ENCODE measurements around the gene KRTAP4-12.
"Not testable (repeated sequence)": the region's sequence is repeated elsewhere in the genome, so short reads cannot be mapped to it uniquely, and the experiment has no call there.

The KRTAP4-12 gene

GRCh38 chr17:41101586-41102259 is 22.3 kb downstream of the KRTAP4-12 start, which contains the start of gene KRTAP4-16:
TSS of gene KRTAP4-16 (minus strand) at chr17:41102209. CDS start at chr17:41102209, 0 bp downstream.
- ChIA-PET POLR2A (no interaction called here), CTCF (no interaction called here)
- no peak for TF ChIP-seq BHLHE40 (IDR thresholded peaks at IDR 0.05; ENCODE audit: borderline replicate concordance)
- no peak for TF ChIP-seq FOXK2 (IDR thresholded peaks at IDR 0.05)
- TF ChIP-seq ZNF384 (IDR thresholded peaks at IDR 0.05), result no peak
- TF ChIP-seq L3MBTL2 (conservative IDR thresholded peaks at IDR 0.05), result no peak
- TF ChIP-seq TARDBP (IDR thresholded peaks at IDR 0.05), result no peak
- TF ChIP-seq SUZ12 (IDR thresholded peaks at IDR 0.05), result no peak
- no peak for TF ChIP-seq HDGF (IDR thresholded peaks at IDR 0.05; ENCODE audit: borderline replicate concordance)
- TF ChIP-seq SP1 (IDR thresholded peaks at IDR 0.05), result no peak
- TF ChIP-seq, protein P1, sequence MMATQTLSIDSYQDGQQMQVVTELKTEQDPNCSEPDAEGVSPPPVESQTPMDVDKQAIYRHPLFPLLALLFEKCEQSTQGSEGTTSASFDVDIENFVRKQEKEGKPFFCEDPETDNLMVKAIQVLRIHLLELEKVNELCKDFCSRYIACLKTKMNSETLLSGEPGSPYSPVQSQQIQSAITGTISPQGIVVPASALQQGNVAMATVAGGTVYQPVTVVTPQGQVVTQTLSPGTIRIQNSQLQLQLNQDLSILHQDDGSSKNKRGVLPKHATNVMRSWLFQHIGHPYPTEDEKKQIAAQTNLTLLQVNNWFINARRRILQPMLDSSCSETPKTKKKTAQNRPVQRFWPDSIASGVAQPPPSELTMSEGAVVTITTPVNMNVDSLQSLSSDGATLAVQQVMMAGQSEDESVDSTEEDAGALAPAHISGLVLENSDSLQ (IDR thresholded peaks at IDR 0.05), result no peak
- no peak for TF ChIP-seq FOXA1 (IDR thresholded peaks at IDR 0.05)
- no peak for TF ChIP-seq NFRKB (IDR thresholded peaks at IDR 0.05)
- no peak for TF ChIP-seq CTBP1 (IDR thresholded peaks at IDR 0.05; ENCODE audit: borderline replicate concordance)
- TF ChIP-seq ELF4 (IDR thresholded peaks at IDR 0.05), result no peak
- no peak for TF ChIP-seq ARNT (IDR thresholded peaks at IDR 0.05)
- no peak for TF ChIP-seq FOXM1 (IDR thresholded peaks at IDR 0.05; ENCODE audit: borderline replicate concordance)
- no peak for TF ChIP-seq LEF1 (IDR thresholded peaks at IDR 0.05; ENCODE audit: borderline replicate concordance)
- DNase-seq (ENCODE audit: extremely low spot score), result no peak

DNA sequence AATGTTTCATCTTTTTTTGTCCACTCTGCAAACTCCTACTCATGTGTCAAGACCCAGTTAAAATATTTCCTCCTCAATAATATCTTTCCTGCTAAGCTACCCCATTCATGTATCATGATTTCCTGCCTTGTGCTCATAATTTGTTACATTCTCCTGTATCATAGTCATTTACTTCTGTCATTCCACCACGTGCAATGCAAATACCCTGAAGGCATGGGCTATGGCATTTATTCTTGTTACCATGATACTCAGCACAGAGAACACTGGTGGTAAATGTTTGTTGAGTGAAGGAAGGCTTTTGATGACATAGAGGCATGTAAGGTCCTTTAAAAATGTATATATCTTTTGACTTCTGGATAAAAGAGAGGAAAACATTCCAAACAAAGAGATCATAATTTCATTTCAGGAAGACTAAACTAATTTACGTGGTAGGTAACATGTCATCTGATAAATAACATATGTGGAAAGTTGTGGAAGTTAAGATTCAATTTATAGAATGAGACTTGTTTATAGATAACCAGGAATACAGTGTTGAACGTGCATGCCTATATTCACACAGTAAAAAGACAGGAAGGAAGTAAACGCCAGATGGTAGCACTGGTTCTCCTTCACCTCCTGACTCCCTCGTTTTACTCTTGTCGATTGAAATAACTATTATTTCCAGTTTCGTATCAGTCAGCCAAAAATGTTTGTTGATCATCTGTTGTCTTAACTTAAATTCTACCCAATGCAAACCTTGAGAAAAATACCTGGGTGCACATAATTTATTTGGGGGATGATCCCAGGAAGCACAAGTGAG is 24.1 kb downstream of the KRTAP4-12 start:
- DNase-seq (ENCODE audit: extremely low spot score); POLR2A ChIA-PET; CTCF ChIA-PET: not testable (repeated sequence)

DNA sequence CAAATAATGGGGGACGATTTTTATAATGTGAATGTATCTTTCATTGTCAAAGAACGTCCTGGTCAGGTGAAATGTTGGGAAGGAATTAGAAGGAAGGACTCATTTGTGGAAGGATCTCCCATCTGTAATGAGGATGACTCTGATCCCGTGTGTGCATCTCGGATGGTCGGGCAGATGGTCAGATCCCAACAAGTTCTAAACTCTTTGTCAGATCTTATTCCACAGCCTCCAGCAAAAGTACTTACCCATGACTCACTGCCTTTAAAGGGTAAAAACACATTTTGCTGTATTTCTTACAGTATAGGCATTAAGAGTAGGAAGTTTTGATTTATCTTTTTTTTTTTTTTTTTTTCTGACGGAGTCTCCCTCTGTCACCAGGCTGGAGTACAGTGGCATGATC is 25.5 kb downstream of the KRTAP4-12 start:
- ChIA-PET CTCF (no interaction called here), POLR2A (no interaction called here)
- no peak for DNase-seq (ENCODE audit: extremely low spot score)
- TF ChIP-seq FOXA1 (IDR thresholded peaks at IDR 0.05), result no peak
- no peak for TF ChIP-seq ZNF384 (IDR thresholded peaks at IDR 0.05)
- no peak for TF ChIP-seq CTBP1 (IDR thresholded peaks at IDR 0.05; ENCODE audit: borderline replicate concordance)
- no peak for TF ChIP-seq ELF4 (IDR thresholded peaks at IDR 0.05)
- no peak for TF ChIP-seq FOXM1 (IDR thresholded peaks at IDR 0.05; ENCODE audit: borderline replicate concordance)
- TF ChIP-seq BHLHE40 (IDR thresholded peaks at IDR 0.05; ENCODE audit: borderline replicate concordance), result no peak
- no peak for TF ChIP-seq SP1 (IDR thresholded peaks at IDR 0.05)
- no peak for TF ChIP-seq TARDBP (IDR thresholded peaks at IDR 0.05)
- no peak for TF ChIP-seq ARNT (IDR thresholded peaks at IDR 0.05)
- TF ChIP-seq LEF1 (IDR thresholded peaks at IDR 0.05; ENCODE audit: borderline replicate concordance), result no peak

DNA sequence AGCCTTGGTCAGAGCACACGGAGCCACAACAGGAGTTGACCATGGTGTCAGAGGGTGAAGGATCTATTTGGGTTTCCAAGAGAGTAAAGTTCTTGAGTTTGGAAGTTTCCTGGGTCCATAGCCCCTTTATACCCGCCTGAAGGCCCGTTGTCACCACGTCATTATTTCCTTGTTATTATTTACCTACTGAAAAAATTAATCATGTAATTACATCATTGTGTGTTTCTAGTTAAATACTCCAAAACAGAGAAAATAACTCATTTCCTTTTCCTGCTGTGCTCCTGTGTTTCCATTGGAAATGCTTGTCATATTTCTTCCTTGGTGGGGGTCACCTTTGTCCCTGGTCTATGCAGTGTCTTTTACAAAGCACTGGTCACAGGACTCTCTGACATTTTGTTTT is 25.9 kb downstream of the KRTAP4-12 start, which contains the start of gene KRTAP4-8:
KRTAP4-8 (minus strand) TSS at position 101 of the 400 bp plus-strand sequence; CDS start at position 43, 58 bp downstream.
- no peak for DNase-seq (ENCODE audit: extremely low spot score)
- TF ChIP-seq NFRKB (IDR thresholded peaks at IDR 0.05) (no peak), FOXK2 (IDR thresholded peaks at IDR 0.05) (no peak), ZNF384 (IDR thresholded peaks at IDR 0.05) (no peak), TARDBP (IDR thresholded peaks at IDR 0.05) (no peak), L3MBTL2 (conservative IDR thresholded peaks at IDR 0.05) (no peak), FOXM1 (IDR thresholded peaks at IDR 0.05; ENCODE audit: borderline replicate concordance) (no peak)
- CTCF ChIA-PET, result no interaction called here
- POLR2A ChIA-PET, result no interaction called here

- TF ChIP-seq SP1 (IDR thresholded peaks at IDR 0.05), result no peak
- ChIA-PET POLR2A (no interaction called here), CTCF (no interaction called here)
- DNase-seq (ENCODE audit: extremely low spot score), result no peak
Observed at GRCh38 chr17:41096055-41096454, 27.9 kb downstream of the KRTAP4-12 start.

- POLR2A ChIA-PET; DNase-seq (ENCODE audit: extremely low spot score); CTCF ChIA-PET: not testable (repeated sequence)
Observed at GRCh38 chr17:41088760-41089352, 35.1 kb downstream of the KRTAP4-12 start.

- DNase-seq (ENCODE audit: extremely low spot score); CTCF ChIA-PET; POLR2A ChIA-PET: not testable (repeated sequence)
Observed at GRCh38 chr17:41084100-41084856, 39.7 kb downstream of the KRTAP4-12 start, which contains the start of gene KRTAP4-7. TSS of gene KRTAP4-7 (plus strand) at chr17:41084150. CDS start at chr17:41084207, 57 bp downstream.

DNA sequence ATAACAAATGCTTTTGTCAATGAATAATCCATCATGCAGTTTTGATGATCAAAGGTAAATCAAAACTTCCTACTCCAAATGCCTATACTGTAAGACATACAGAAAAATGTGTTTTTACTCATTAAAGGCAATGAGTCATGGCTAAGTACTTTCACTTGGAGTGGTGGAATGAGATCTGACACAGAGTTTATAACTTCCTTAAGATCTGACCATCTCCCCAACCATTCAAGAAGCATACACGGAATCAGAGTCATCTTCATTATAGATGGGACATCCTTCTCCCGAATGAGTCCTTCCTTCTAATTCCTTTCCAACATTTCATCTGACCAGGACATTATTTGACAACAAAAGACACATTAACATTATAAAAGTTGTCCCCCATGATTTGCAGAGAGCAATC is 40.6 kb downstream of the KRTAP4-12 start:
- CTCF ChIA-PET; POLR2A ChIA-PET; DNase-seq (ENCODE audit: extremely low spot score): not testable (repeated sequence)

All from HEK293T (cell line).